Loucy (cell line): ENCODE measurements around the gene C3orf20.

Experiments
- CTCF ChIP-seq: fragments of 200-600 bp; sonication (generic); conservative IDR thresholded peaks from 2 replicates; pipeline ENCODE4 v1.5.1; 2014; ENCODE audit warnings: mild to moderate bottlenecking, antibody characterized with exemption, low read length
- EZH2phosphoT487 ChIP-seq: fragments of 200-600 bp; IDR thresholded peaks from 2 replicates; pipeline ENCODE4 v1.6.1; 2018; ENCODE audit warnings: antibody characterized with exemption, mild to moderate bottlenecking, moderate library complexity, borderline replicate concordance

- TF ChIP-seq CTCF = no peak
- no peak for TF ChIP-seq EZH2phosphoT487
Measured at GRCh38 chr3:14632442-14632930, 42.5 kb upstream of the C3orf20 start.
